Lower lobe of right lung (tissue), 2 donors: ENCODE measurements around the gene ROR1. TPM values are rescaled to one million over a fixed set of nuclear protein-coding genes. Genes with fewer than 3 reads are reported as not detected.

Experiments used
- ATAC-seq, 2 donors: fragments of 200-7000 bp; cut with Tn5 transposase; one replicate each; pipeline ENCODE4 v1.9.1; 2020 to 2022; ENCODE audit warnings: mild to moderate bottlenecking in 2 of 2, moderate library complexity in 2 of 2
- DNase-seq: peaks from one replicate; pipeline ENCODE4 v3.0.0-alpha.2; 2020
- H3K27ac ChIP-seq: fragments of 200-600 bp; one replicate; pipeline ENCODE4 v1.8.0; 2022
- H3K27me3 ChIP-seq: fragments of 200-600 bp; one replicate; pipeline ENCODE4 v1.8.0; 2022; ENCODE audit warnings: low read depth
- H3K36me3 ChIP-seq: fragments of 200-600 bp; one replicate; pipeline ENCODE4 v1.8.0; 2022; ENCODE audit warnings: mild to moderate bottlenecking
- H3K4me1 ChIP-seq: fragments of 200-600 bp; one replicate; pipeline ENCODE4 v1.8.0; 2022
- H3K4me3 ChIP-seq: fragments of 200-600 bp; one replicate; pipeline ENCODE4 v1.8.0; 2022; ENCODE audit warnings: mild to moderate bottlenecking
- H3K9me3 ChIP-seq: fragments of 200-600 bp; one replicate; pipeline ENCODE4 v1.8.0; 2022
- CTCF ChIP-seq: fragments of 200-600 bp; IDR thresholded peaks from one replicate; pipeline ENCODE4 v1.8.0; 2022; ENCODE audit warnings: antibody characterized with exemption, mild to moderate bottlenecking
- intact Hi-C: fragments of 100-400 bp; cut with DNase I; formaldehyde crosslinking; loops from one replicate; pipeline ENCODE4 v1.11.0; 2022
- total RNA-seq: library from RNA; stranded (reverse); fragmentation: NEBNext Ultra II Directional; extraction: Animal tissue kit (Norgen Biotek cat#: 25700); gene quantifications from one replicate; pipeline ENCODE4 v1.2.1, GENCODE V29; 2021
- donor health status: DM: no; HTN: yes; CAD: no; lungs with severe emphysema.

ROR1 gene
- total RNA-seq, 1 donor from 2014 or later: 15.8 TPM

GRCh38 chr1:63831409-63831808, 57.6 kb downstream of the ROR1 start:
- H3K9me3 ChIP-seq: no peaks in the 10 kb centered on the region
- no peak overlapping the region for H3K27ac ChIP-seq
- intact Hi-C loops: no loop called here
- no peak for TF ChIP-seq CTCF
- no peak for DNase-seq
- H3K27me3 ChIP-seq: no peaks in the 10 kb centered on the region
- ATAC-seq: no peak
- no peaks in the 10 kb centered on the region for H3K36me3 ChIP-seq
- peaks cover 3% of the 10 kb centered on the region for H3K4me1 ChIP-seq
- no peak overlapping the region for H3K4me3 ChIP-seq

GRCh38 chr1:63833363-63834119, 59.7 kb downstream of the ROR1 start:
- peaks cover 3% of the 10 kb centered on the region for H3K4me1 ChIP-seq
- no peak for ATAC-seq
- H3K27me3 ChIP-seq: no peaks in the 10 kb centered on the region
- no peaks in the 10 kb centered on the region for H3K9me3 ChIP-seq
- H3K27ac ChIP-seq: no peak overlapping the region
- intact Hi-C loops: no loop called here
- TF ChIP-seq CTCF: no peak
- no peaks in the 10 kb centered on the region for H3K36me3 ChIP-seq
- H3K4me3 ChIP-seq: no peak overlapping the region
- DNase-seq: no peak

- TF ChIP-seq CTCF: no peak
- Histone ChIP-seq H3K4me3 (no peak overlapping the region), H3K27ac (no peak overlapping the region), H3K4me1 (peaks cover 3% of the 10 kb centered on the region), H3K9me3 (no peaks in the 10 kb centered on the region), H3K36me3 (no peaks in the 10 kb centered on the region), H3K27me3 (no peaks in the 10 kb centered on the region)
- intact Hi-C loops: no loop called here
- ATAC-seq (no peak), DNase-seq (no peak)
Observed at GRCh38 chr1:63835128-63835527, 61.3 kb downstream of the ROR1 start.

- Histone ChIP-seq H3K27ac (no peak overlapping the region), H3K4me1 (peaks cover 3% of the 10 kb centered on the region), H3K36me3 (no peaks in the 10 kb centered on the region), H3K4me3 (no peak overlapping the region), H3K9me3 (no peaks in the 10 kb centered on the region), H3K27me3 (no peaks in the 10 kb centered on the region)
- no peak for DNase-seq
- intact Hi-C loops: no loop called here
- no peak for ATAC-seq
- TF ChIP-seq CTCF: no peak
Observed at GRCh38 chr1:63836374-63836773, 62.6 kb downstream of the ROR1 start.

GRCh38 chr1:63836830-63837229, 63.0 kb downstream of the ROR1 start:
- peaks cover 3% of the 10 kb centered on the region for H3K4me1 ChIP-seq
- H3K9me3 ChIP-seq: no peaks in the 10 kb centered on the region
- DNase-seq (no peak), ATAC-seq (no peak)
- no peaks in the 10 kb centered on the region for H3K27me3 ChIP-seq
- TF ChIP-seq CTCF: no peak
- H3K4me3 ChIP-seq: no peak overlapping the region
- intact Hi-C loops: no loop called here
- no peaks in the 10 kb centered on the region for H3K36me3 ChIP-seq
- no peak overlapping the region for H3K27ac ChIP-seq
